ENCODE data around the gene NUP88.

The NUP88 gene

DNA sequence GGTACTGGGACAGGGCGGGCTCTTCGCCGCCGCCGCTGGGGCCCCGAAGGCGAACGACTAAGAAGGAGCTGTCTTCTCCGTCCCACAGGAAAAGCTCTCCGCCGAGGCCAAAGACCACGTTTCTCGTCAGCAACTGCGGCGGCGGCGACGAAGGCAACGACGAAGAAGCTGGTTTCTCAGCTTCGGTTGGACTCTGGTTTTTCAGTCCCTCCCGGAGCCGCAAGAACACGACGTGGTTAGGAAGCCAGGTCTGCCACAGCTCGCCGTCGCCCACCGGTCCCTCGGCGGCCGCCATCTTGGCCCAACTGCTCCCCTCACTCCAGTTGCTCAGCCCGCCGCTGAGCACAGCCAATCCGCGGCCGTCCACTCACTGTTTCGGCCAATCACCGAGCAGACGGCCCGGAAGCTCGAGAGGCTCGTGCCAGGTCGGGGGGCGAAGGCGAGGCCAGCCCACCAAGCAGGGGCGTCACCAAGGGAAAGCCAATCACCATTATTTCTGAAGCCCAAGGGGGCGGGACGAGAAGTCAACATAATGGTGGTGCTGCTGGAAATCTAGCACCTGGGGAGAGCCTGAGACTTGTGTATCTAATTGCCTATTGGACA is at the start of gene NUP88:
TSS of gene NUP88 (minus strand) at position 307 of the 603 bp plus-strand sequence. CDS start at position 295, 12 bp downstream.
- Histone ChIP-seq H3K27me3 (ENCODE audit: control insufficient read depth, insufficient read depth, low read length) (no peaks in the 10 kb centered on the region), H3K9me3 (ENCODE audit: control insufficient read depth, insufficient read depth, low read length) (no peaks in the 10 kb centered on the region), H3K4me3 (ENCODE audit: low read length) (peak within 1 kb of the TSS; percentile 88), H3K27ac (ENCODE audit: low read length) (no peak within 1 kb of the TSS), H3K4me1 (ENCODE audit: control insufficient read depth, insufficient read depth, low read length) (no peaks in the 10 kb centered on the region), H3K36me3 (ENCODE audit: control insufficient read depth, insufficient read depth, low read length) (peaks cover 9% of the 10 kb centered on the region; the same call in 1 of the 2 replicates)
- DNase-seq (ENCODE audit: low read depth, low spot score), result peak; percentile 94
- no CpG with 5 or more reads among the region's 49 CpGs for WGBS (ENCODE audit: insufficient coverage, insufficient read length)

DNA sequence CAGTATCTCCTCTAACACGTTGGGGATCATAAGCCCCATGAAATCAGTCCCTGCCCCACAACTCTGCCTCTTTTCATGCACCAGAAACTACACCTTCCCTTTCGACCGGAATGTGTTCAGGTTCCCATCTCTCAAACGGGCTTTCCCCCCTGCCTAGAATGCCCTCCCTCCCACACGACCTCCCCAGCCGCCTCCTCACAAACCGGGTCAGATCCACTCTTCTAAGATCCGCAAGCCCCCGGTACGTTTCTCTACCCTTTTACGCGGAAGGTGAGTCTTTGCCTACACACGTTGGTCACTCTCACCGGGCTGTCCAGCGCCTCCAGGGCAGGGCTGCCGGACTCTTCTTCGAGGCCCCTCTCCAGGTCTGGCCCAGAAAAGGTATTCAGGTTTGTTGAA is 48.6 kb upstream of the NUP88 start:
- no peaks in the 10 kb centered on the region; the same call in 1 of the 2 replicates for H3K36me3 ChIP-seq (ENCODE audit: control insufficient read depth, insufficient read depth, low read length)
- H3K4me1 ChIP-seq (ENCODE audit: control insufficient read depth, insufficient read depth, low read length), result no peaks in the 10 kb centered on the region
- no peaks in the 10 kb centered on the region for H3K27me3 ChIP-seq (ENCODE audit: control insufficient read depth, insufficient read depth, low read length)
- no peak overlapping the region for H3K27ac ChIP-seq (ENCODE audit: low read length)
- peak overlapping the region; percentile 90 for H3K4me3 ChIP-seq (ENCODE audit: low read length)
- DNase-seq (ENCODE audit: low read depth, low spot score), result no peak
- H3K9me3 ChIP-seq (ENCODE audit: control insufficient read depth, insufficient read depth, low read length), result no peaks in the 10 kb centered on the region
- WGBS (ENCODE audit: insufficient coverage, insufficient read length), result no CpG with 5 or more reads among the region's 17 CpGs

DNA sequence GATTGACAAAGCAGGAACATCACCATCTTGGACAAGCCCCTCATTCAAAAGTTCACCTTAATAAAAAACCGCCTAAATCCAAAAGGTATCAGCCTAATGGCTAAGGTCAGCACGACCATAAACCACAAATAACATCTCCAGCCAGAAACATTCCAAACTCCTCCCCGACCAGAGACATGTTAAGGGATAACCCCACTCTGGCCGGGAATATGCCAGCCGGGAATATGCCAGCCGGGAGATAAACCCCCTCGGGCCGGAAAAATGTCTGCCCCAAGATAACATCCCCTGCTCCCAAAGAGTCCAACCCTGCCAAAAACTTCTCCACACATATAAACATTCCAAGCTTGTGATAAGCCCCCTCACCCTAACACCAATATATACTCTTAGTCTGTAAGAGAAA is 48.0 kb upstream of the NUP88 start:
- no peaks in the 10 kb centered on the region for H3K27me3 ChIP-seq (ENCODE audit: control insufficient read depth, insufficient read depth, low read length)
- no peak for DNase-seq (ENCODE audit: low read depth, low spot score)
- no peaks in the 10 kb centered on the region for H3K4me1 ChIP-seq (ENCODE audit: control insufficient read depth, insufficient read depth, low read length)
- no peaks in the 10 kb centered on the region for H3K9me3 ChIP-seq (ENCODE audit: control insufficient read depth, insufficient read depth, low read length)
- no CpG with 5 or more reads among the region's 8 CpGs for WGBS (ENCODE audit: insufficient coverage, insufficient read length)
- no peak overlapping the region for H3K27ac ChIP-seq (ENCODE audit: low read length)
- H3K36me3 ChIP-seq (ENCODE audit: control insufficient read depth, insufficient read depth, low read length), result no peaks in the 10 kb centered on the region; the same call in 1 of the 2 replicates
- peak overlapping the region; percentile 90; the same call in 1 of the 2 replicates for H3K4me3 ChIP-seq (ENCODE audit: low read length)

DNA sequence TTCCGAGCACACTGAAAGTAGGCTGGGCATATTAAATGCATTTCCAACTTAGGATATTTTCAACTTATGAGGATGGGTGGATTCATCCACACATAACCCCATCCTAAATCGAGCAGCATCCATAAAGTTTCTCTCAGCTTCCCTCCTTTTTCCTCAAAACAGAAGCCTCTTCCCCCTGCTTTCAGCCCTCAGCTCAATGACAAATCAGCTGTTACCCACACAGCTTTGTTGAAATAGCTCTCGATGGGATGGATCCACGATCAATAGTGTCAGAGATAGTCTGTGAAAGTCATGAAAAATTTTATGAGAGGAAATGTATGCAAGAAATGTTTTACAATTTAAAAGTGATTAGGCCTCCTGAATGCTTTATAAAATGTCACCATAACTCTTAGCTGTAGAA is 46.8 kb upstream of the NUP88 start:
- H3K4me3 ChIP-seq (ENCODE audit: low read length), result no peak overlapping the region
- WGBS (ENCODE audit: insufficient coverage, insufficient read length), result no CpG with 5 or more reads among the region's 4 CpGs
- no peak for DNase-seq (ENCODE audit: low read depth, low spot score)

DNA sequence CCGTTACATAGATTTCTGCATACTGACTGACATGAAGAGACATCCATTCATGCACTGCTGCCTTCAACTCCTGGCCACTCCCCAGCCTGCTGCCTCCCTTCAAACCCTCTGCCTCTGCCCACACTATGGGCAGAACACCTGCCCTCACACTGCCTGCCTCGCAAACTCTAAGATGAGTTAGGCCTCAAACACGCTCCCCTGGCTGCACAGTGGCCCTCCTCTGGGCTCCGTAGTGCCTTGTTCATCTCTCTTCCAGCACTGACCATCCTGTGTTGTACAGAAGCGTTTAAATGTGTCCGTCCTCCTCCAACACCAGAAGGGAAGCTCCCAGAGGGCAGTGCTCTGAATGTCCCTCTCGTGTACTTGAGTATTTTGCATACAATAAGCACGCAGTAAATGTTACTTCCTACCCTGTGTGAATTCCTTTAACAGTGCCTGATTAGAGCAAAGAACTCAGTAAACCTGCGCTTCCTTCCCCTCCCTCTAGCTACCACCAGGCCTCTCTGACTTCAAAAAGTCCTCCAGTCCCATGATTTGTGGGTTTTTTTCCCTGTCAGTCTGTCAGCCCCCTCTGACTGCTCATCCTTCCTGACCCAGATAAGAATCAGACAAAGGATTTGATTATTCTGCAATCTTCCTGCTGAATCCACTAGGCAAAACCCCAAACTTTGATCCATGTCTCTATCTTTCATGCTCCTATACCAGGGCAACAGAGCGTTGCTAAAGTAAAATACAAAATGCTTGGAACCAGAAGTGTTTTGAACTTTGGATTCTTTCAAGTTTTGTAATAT is 45.5 kb upstream of the NUP88 start:
- Histone ChIP-seq H3K27me3 (ENCODE audit: control insufficient read depth, insufficient read depth, low read length) (no peaks in the 10 kb centered on the region), H3K4me1 (ENCODE audit: control insufficient read depth, insufficient read depth, low read length) (no peaks in the 10 kb centered on the region), H3K4me3 (ENCODE audit: low read length) (no peak overlapping the region), H3K9me3 (ENCODE audit: control insufficient read depth, insufficient read depth, low read length) (no peaks in the 10 kb centered on the region), H3K36me3 (ENCODE audit: control insufficient read depth, insufficient read depth, low read length) (peaks cover 5% of the 10 kb centered on the region; the same call in 1 of the 2 replicates), H3K27ac (ENCODE audit: low read length) (no peak overlapping the region)
- no CpG with 5 or more reads among the region's 10 CpGs for WGBS (ENCODE audit: insufficient coverage, insufficient read length)
- DNase-seq (ENCODE audit: low read depth, low spot score), result no peak

More for the DNA sequence above, 46.8 kb upstream of the NUP88 start:
- Histone ChIP-seq H3K9me3 (ENCODE audit: control insufficient read depth, insufficient read depth, low read length) (no peaks in the 10 kb centered on the region), H3K27me3 (ENCODE audit: control insufficient read depth, insufficient read depth, low read length) (no peaks in the 10 kb centered on the region), H3K27ac (ENCODE audit: low read length) (no peak overlapping the region), H3K36me3 (ENCODE audit: control insufficient read depth, insufficient read depth, low read length) (no peaks in the 10 kb centered on the region; the same call in 1 of the 2 replicates), H3K4me1 (ENCODE audit: control insufficient read depth, insufficient read depth, low read length) (no peaks in the 10 kb centered on the region)

DNA sequence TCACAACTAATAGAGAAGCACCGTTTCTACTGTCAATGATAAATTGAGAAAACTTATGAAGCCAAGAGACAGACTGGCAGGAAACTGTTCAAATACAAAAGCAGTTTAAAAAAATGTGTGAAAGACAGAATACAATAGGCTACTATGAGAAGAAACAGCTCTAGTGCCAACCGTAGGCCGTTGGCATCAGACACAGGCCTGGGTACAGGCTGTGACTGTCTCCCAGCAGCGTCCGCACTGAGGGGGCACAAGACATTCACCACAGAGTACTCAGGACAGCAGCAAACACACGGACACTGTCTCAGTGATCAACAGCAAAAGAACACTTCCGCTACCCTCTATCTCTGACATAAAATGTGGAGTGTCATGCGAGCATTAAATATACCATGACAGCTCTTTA is 27.3 kb upstream of the NUP88 start:
- no peaks in the 10 kb centered on the region for H3K9me3 ChIP-seq (ENCODE audit: control insufficient read depth, insufficient read depth, low read length)
- no peak for DNase-seq (ENCODE audit: low read depth, low spot score)
- no peaks in the 10 kb centered on the region for H3K27me3 ChIP-seq (ENCODE audit: control insufficient read depth, insufficient read depth, low read length)
- no peaks in the 10 kb centered on the region for H3K4me1 ChIP-seq (ENCODE audit: control insufficient read depth, insufficient read depth, low read length)
- no peak overlapping the region for H3K27ac ChIP-seq (ENCODE audit: low read length)
- WGBS (ENCODE audit: insufficient coverage, insufficient read length), result no CpG with 5 or more reads among the region's 8 CpGs
- peaks cover 29% of the 10 kb centered on the region for H3K36me3 ChIP-seq (ENCODE audit: control insufficient read depth, insufficient read depth, low read length)
- no peak overlapping the region for H3K4me3 ChIP-seq (ENCODE audit: low read length)

DNA sequence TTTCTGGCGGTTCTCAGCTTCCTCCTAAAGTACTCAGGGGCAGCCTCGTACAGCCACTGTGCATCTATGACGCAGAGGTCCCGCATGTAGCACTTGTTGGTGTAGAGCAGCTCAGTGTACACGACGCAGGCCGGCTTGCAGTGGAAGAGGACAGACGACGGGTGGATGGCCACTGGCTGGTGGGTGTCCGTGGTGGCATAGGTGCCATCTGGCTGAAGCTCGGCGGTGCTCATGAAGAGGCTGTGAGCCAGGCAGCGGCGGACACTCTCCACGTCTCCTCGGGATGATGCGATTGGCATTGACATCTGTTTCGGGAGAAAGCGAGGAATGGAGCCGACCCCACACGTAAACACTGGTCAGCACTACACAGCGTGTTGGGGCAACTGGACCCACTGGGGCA is 24.7 kb upstream of the NUP88 start:
- H3K4me1 ChIP-seq (ENCODE audit: control insufficient read depth, insufficient read depth, low read length), result no peaks in the 10 kb centered on the region
- H3K27ac ChIP-seq (ENCODE audit: low read length), result no peak overlapping the region
- no CpG with 5 or more reads among the region's 22 CpGs for WGBS (ENCODE audit: insufficient coverage, insufficient read length)
- no peak for DNase-seq (ENCODE audit: low read depth, low spot score)
- no peak overlapping the region for H3K4me3 ChIP-seq (ENCODE audit: low read length)
- H3K9me3 ChIP-seq (ENCODE audit: control insufficient read depth, insufficient read depth, low read length), result no peaks in the 10 kb centered on the region
- peaks cover 24% of the 10 kb centered on the region for H3K36me3 ChIP-seq (ENCODE audit: control insufficient read depth, insufficient read depth, low read length)
- H3K27me3 ChIP-seq (ENCODE audit: control insufficient read depth, insufficient read depth, low read length), result no peaks in the 10 kb centered on the region

DNA sequence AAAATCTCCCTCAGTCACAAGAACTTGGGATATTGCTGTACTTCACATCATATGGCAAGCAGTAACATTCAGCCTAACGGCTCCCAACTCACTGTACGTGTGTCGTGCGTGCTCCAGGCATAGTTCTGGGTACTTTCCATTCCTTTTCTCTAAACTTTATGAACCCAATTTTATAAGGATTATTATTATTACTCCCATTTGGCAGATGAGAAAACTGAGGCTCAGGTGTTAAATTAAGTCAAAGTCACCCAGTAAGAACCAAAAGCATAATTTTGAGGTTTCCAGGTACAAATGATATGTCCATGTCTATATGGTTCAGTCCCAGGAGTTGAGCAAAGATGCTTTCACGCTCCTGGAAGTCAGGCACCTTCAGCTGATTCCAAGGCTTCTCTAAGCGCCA is 24.3 kb upstream of the NUP88 start:
- no peak overlapping the region for H3K4me3 ChIP-seq (ENCODE audit: low read length)
- H3K27ac ChIP-seq (ENCODE audit: low read length), result no peak overlapping the region
- DNase-seq (ENCODE audit: low read depth, low spot score), result no peak
- H3K4me1 ChIP-seq (ENCODE audit: control insufficient read depth, insufficient read depth, low read length), result no peaks in the 10 kb centered on the region
- H3K36me3 ChIP-seq (ENCODE audit: control insufficient read depth, insufficient read depth, low read length), result peaks cover 22% of the 10 kb centered on the region
- no CpG with 5 or more reads among the region's 6 CpGs for WGBS (ENCODE audit: insufficient coverage, insufficient read length)
- H3K9me3 ChIP-seq (ENCODE audit: control insufficient read depth, insufficient read depth, low read length), result no peaks in the 10 kb centered on the region
- H3K27me3 ChIP-seq (ENCODE audit: control insufficient read depth, insufficient read depth, low read length), result no peaks in the 10 kb centered on the region

DNA sequence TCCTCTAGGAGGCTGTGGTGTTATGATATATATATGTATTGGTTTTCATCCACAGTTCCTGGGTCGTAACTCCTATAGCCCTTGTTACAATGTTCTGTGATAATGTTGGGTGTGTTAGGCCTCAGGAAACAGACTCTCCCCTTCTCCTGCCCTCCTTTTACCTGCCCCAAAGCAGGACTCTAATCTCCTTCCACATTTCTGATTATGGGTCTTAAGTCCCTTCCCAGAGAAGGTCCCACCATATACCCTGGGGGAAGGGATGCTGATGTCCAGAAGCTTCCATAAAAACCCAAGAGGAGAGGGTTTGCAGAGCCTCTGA is 19.9 kb upstream of the NUP88 start:
- H3K36me3 ChIP-seq (ENCODE audit: control insufficient read depth, insufficient read depth, low read length), result peaks cover 26% of the 10 kb centered on the region
- no CpG with 5 or more reads among the region's 1 CpG for WGBS (ENCODE audit: insufficient coverage, insufficient read length)

DNA sequence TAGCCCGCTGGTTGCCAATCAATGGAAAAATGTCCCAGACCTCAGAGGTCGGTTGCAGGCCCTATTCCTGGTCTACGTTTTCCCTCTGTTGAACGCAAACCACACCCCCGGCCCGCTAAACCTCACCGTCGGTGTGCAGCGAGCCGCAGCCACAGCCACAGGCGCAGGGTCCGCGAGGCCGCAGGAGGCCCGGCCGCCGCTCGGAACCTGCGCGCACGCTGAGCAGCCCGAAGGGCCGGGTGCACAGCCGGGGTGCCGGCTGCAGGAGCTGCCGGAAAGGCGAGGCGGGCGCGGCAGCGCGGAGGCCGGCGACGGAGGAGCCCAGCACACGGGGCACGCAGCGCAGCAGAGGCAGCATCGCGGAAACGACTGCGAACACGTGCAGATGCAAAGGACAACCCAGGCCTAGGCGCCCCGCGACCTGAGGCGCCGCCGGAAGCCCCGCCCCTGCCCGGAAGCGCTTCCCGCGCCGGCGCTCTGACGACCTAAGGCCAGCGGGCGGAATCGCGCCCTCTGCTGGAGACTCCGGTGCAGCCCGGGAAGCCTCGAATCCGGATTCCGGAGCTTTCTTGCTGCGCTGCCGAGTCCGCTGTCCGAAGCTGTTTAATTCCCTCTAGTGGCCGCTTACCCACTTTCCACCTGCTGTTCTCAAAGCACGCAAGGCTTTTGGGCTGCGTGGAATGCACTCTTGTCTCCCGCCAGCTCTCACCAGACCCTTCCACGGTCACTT is 19.4 kb upstream of the NUP88 start, which contains the start of gene C1QBP:
TSS of gene C1QBP (minus strand) at position 440 of the 730 bp plus-strand sequence. CDS start at position 358, 82 bp downstream.
- Histone ChIP-seq H3K4me3 (ENCODE audit: low read length) (peak within 1 kb of the TSS; percentile 100), H3K27me3 (ENCODE audit: control insufficient read depth, insufficient read depth, low read length) (no peaks in the 10 kb centered on the region), H3K4me1 (ENCODE audit: control insufficient read depth, insufficient read depth, low read length) (0 out of 2 replicates have a peak, but pooled peaks cover 1% of the 10 kb centered on the region), H3K36me3 (ENCODE audit: control insufficient read depth, insufficient read depth, low read length) (peaks cover 24% of the 10 kb centered on the region), H3K27ac (ENCODE audit: low read length) (no peak within 1 kb of the TSS), H3K9me3 (ENCODE audit: control insufficient read depth, insufficient read depth, low read length) (no peaks in the 10 kb centered on the region)
- DNase-seq (ENCODE audit: low read depth, low spot score), result peak; percentile 91
- WGBS (ENCODE audit: insufficient coverage, insufficient read length), result no CpG with 5 or more reads among the region's 75 CpGs

More for the DNA sequence above, 19.9 kb upstream of the NUP88 start:
- 0 out of 2 replicates have a peak, but pooled peaks cover 1% of the 10 kb centered on the region for H3K4me1 ChIP-seq (ENCODE audit: control insufficient read depth, insufficient read depth, low read length)
- H3K27ac ChIP-seq (ENCODE audit: low read length), result no peak overlapping the region
- no peaks in the 10 kb centered on the region for H3K27me3 ChIP-seq (ENCODE audit: control insufficient read depth, insufficient read depth, low read length)
- no peak overlapping the region for H3K4me3 ChIP-seq (ENCODE audit: low read length)
- DNase-seq (ENCODE audit: low read depth, low spot score), result no peak
- H3K9me3 ChIP-seq (ENCODE audit: control insufficient read depth, insufficient read depth, low read length), result no peaks in the 10 kb centered on the region
